Liver (tissue), 9 donors: ENCODE measurements around the gene SSX7. TPM values are rescaled to one million over a fixed set of nuclear protein-coding genes. Genes with fewer than 3 reads are reported as not detected.
"Not testable (repeated sequence)": the region's sequence is repeated elsewhere in the genome, so short reads cannot be mapped to it uniquely, and the experiment has no call there.

Experiments used
- DNase-seq: peaks from one replicate; pipeline ENCODE4 v3.0.0-alpha.2; 2017; ENCODE audit warnings: low spot score
- H3K27ac ChIP-seq, 2 donors: one replicate each; pipeline ENCODE4 v1.7.0; 2013; ENCODE audit warnings: inconsistent platforms in 2 of 2, low read length in 2 of 2, control low read depth in 1 of 2, low read depth in 1 of 2, mild to moderate bottlenecking in 1 of 2
- H3K27me3 ChIP-seq, 4 donors: one replicate each; pipeline versions ENCODE4 v1.6.1 to v1.7.0; 2013; ENCODE audit warnings: low read length in 3 of 4, inconsistent platforms in 1 of 4, mild to moderate bottlenecking in 1 of 4, moderate library complexity in 1 of 4; ENCODE audit not compliant: control insufficient read depth in 4 of 4, insufficient read depth in 4 of 4
- H3K36me3 ChIP-seq, 4 donors: one replicate each; pipeline versions ENCODE4 v1.6.1 to v1.7.0; 2013; ENCODE audit warnings: low read length in 3 of 4, mild to moderate bottlenecking in 3 of 4, low read depth in 1 of 4, moderate library complexity in 1 of 4; ENCODE audit not compliant: control insufficient read depth in 4 of 4, insufficient read depth in 3 of 4
- H3K4me1 ChIP-seq, 4 donors: one replicate each; pipeline versions ENCODE4 v1.6.1 to v1.7.0; 2013; ENCODE audit warnings: low read length in 3 of 4, mild to moderate bottlenecking in 3 of 4, moderate library complexity in 1 of 4; ENCODE audit not compliant: control insufficient read depth in 4 of 4, insufficient read depth in 4 of 4
- H3K4me3 ChIP-seq, 3 donors: one replicate each; pipeline versions ENCODE4 v1.6.1 to v1.7.0; 2013; ENCODE audit warnings: low read length in 3 of 3, control low read depth in 1 of 3, low read depth in 1 of 3, mild to moderate bottlenecking in 1 of 3
- H3K9ac ChIP-seq, 2 donors: one replicate each; pipeline ENCODE4 v1.7.0; 2013; ENCODE audit warnings: low read length in 2 of 2, mild to moderate bottlenecking in 2 of 2, moderate library complexity in 2 of 2, control low read depth in 1 of 2, low read depth in 1 of 2
- H3K9me3 ChIP-seq, 4 donors: one replicate each; pipeline versions ENCODE4 v1.6.1 to v1.7.0; 2013; ENCODE audit warnings: low read length in 3 of 4; ENCODE audit not compliant: control insufficient read depth in 4 of 4
- WGBS: extraction: QIAGEN DNeasy Blood & Tissue Kit; methylation state at CpG from one replicate; pipeline ENCODE4 v1.1.7; 2013; 5-methylcytosine and 5-hydroxymethylcytosine counted together
- polyA plus RNA-seq, 2 donors: library from polyadenylated mRNA; stranded (reverse) in 1 of 2; unstranded in 1 of 2; fragments of 200-250 nt in 1 of 2; fragments of >200 nt in 1 of 2; fragmentation: Nextera tagmentation in 1 of 2; extraction: Ambion mirVana in 1 of 2; gene quantifications; one replicate each; pipeline versions ENCODE4 v1.2.1 to v1.2.3, GENCODE V29; 2013 to 2015
- total RNA-seq, 2 donors: library from RNA; depleted of rRNA; stranded (reverse); fragments of >200 nt; gene quantifications; one replicate each; pipeline ENCODE4 v1.2.3, GENCODE V29; 2014
- donor health status: healthy.
- donor health status: healthy.
- donor health status: healthy.
- donor health status: healthy.
- donor health status: healthy.

Gene SSX7
- not detected for total RNA-seq
- not detected for polyA plus RNA-seq

GRCh38 chrX:52654800-52655199 lies at the start of gene SSX7:
TSS of gene SSX7 (minus strand) at chrX:52654900. CDS start at chrX:52653472, 1,428 bp downstream.
- WGBS = 87% methylated on average over 9 of the region's 9 CpGs
- not testable (repeated sequence) for H3K9ac ChIP-seq, H3K27ac ChIP-seq, H3K9me3 ChIP-seq, H3K36me3 ChIP-seq, DNase-seq, H3K4me1 ChIP-seq, H3K27me3 ChIP-seq, H3K4me3 ChIP-seq

- H3K9me3 ChIP-seq, H3K9ac ChIP-seq, H3K4me3 ChIP-seq, H3K27me3 ChIP-seq, H3K27ac ChIP-seq, DNase-seq, H3K36me3 ChIP-seq, H3K4me1 ChIP-seq: not testable (repeated sequence)
- WGBS = 92% methylated on average over 1 of the region's 4 CpGs
Observed at GRCh38 chrX:52692034-52692433, 37.3 kb upstream of the SSX7 start.

GRCh38 chrX:52662218-52662617 lies 7.5 kb upstream of the SSX7 start:
- H3K9ac ChIP-seq, DNase-seq, H3K27me3 ChIP-seq, H3K27ac ChIP-seq, H3K4me1 ChIP-seq, H3K9me3 ChIP-seq, H3K36me3 ChIP-seq, H3K4me3 ChIP-seq: not testable (repeated sequence)
- WGBS = 67% methylated on average over 2 of the region's 2 CpGs

- 84% methylated on average over 8 of the region's 8 CpGs for WGBS
- not testable (repeated sequence) for DNase-seq, H3K9me3 ChIP-seq, H3K27ac ChIP-seq, H3K4me1 ChIP-seq, H3K4me3 ChIP-seq, H3K27me3 ChIP-seq, H3K9ac ChIP-seq, H3K36me3 ChIP-seq
Observed at GRCh38 chrX:52655475-52655874, 775 bp upstream of the SSX7 start.

GRCh38 chrX:52650676-52651075 lies 4.0 kb downstream of the SSX7 start:
- not testable (repeated sequence) for H3K27me3 ChIP-seq, H3K4me3 ChIP-seq
- 59% methylated on average over 3 of the region's 3 CpGs for WGBS

GRCh38 chrX:52648956-52649355 lies 5.7 kb downstream of the SSX7 start:
- WGBS = 83% methylated on average over 7 of the region's 7 CpGs
- not testable (repeated sequence) for DNase-seq

More at GRCh38 chrX:52650676-52651075, 4.0 kb downstream of the SSX7 start:
- not testable (repeated sequence) for H3K9ac ChIP-seq, H3K4me1 ChIP-seq, H3K36me3 ChIP-seq, H3K27ac ChIP-seq, H3K9me3 ChIP-seq, DNase-seq

GRCh38 chrX:52628483-52628882 lies 26.2 kb downstream of the SSX7 start:
- H3K9me3 ChIP-seq, H3K27ac ChIP-seq, H3K4me3 ChIP-seq, H3K36me3 ChIP-seq, H3K9ac ChIP-seq, H3K27me3 ChIP-seq, H3K4me1 ChIP-seq, DNase-seq: not testable (repeated sequence)
- 74% methylated on average over 3 of the region's 3 CpGs for WGBS

More at GRCh38 chrX:52648956-52649355, 5.7 kb downstream of the SSX7 start:
- H3K4me1 ChIP-seq, H3K36me3 ChIP-seq, H3K27ac ChIP-seq, H3K9ac ChIP-seq, H3K27me3 ChIP-seq, H3K4me3 ChIP-seq, H3K9me3 ChIP-seq: not testable (repeated sequence)

GRCh38 chrX:52620661-52621060 lies 34.0 kb downstream of the SSX7 start:
- H3K27me3 ChIP-seq, H3K36me3 ChIP-seq, DNase-seq, H3K4me3 ChIP-seq, H3K9ac ChIP-seq, H3K9me3 ChIP-seq, H3K4me1 ChIP-seq, H3K27ac ChIP-seq: not testable (repeated sequence)
- WGBS = 54% methylated on average over 8 of the region's 8 CpGs
